Caki2 (cell line): ENCODE results near the gene THOC2. TPM values are rescaled to one million over a fixed set of nuclear protein-coding genes. Genes with fewer than 3 reads are reported as not detected.
"Not testable (repeated sequence)": the region's sequence is repeated elsewhere in the genome, so short reads cannot be mapped to it uniquely, and the experiment has no call there.

Source experiments
- DNase-seq: peaks from one replicate; pipeline ENCODE4 v3.0.0-alpha.2; 2015; ENCODE audit warnings: low read depth
- in situ Hi-C: cut with HindIII; loops from 2 replicates; pipeline ENCODE4 v1.10.0; 2016; ENCODE audit warnings: low sequenced_read_pairs, low pct_unique_long_range_greater_than_20kb, mixed read lengths
- total RNA-seq: library from RNA; depleted of rRNA; stranded (reverse); fragments of >200 nt; shearing (Covaris generic); gene quantifications from 2 replicates; pipeline ENCODE4 v1.2.3, GENCODE V29; 2014; ENCODE audit warnings: low replicate concordance

Gene THOC2
- total RNA-seq, 1 experiment from 2014 or later = 46.4 TPM

DNA sequence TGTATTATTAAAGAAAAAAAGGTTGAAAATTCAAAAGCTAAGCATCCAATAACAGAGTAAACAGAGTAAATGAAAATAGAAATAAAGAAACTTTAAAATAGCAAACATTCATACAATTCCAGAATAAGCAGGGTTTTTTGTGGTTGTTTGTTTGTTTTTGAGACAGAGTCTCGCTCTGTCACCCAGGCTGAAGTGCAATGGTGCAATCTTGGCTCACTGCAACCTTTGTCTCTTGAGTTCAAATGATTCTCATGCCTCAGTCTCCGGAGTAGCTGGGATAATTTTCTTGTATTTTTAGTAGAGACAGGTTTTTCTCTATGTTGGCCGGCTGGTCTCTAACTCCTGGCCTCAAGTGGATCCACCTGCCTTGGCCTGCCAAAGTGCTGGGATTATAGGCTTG, 6.6 kb upstream of the THOC2 start:
- DNase-seq = no peak
- in situ Hi-C loops = no loop called here

DNA sequence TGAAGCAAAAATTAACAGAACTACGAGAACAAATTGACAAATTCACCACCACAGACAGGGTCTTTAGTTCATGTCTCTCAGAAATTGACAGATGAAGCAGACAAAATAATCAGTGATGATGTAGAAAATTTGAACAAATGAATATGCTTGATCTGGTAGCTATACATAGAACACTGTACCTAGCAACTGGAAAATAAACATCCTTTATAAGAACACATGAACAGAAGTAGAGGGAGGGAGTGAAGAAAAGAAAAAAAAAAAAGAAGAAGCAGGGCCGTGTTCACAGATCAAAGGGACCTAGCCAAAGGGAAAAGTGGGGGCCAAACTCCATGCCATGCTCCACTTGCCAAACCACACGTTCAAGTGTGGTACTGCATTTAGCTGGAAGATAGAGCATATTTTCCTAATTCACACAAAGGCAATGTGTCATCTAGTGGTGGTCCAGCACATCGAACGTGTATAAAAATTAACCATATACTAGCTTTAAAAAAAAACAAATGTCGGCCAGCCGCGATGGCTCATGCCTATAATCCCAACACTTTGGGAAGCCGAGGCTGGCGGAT, 5.6 kb upstream of the THOC2 start:
- DNase-seq = peak; percentile 66
- in situ Hi-C loops = no loop called here

DNA sequence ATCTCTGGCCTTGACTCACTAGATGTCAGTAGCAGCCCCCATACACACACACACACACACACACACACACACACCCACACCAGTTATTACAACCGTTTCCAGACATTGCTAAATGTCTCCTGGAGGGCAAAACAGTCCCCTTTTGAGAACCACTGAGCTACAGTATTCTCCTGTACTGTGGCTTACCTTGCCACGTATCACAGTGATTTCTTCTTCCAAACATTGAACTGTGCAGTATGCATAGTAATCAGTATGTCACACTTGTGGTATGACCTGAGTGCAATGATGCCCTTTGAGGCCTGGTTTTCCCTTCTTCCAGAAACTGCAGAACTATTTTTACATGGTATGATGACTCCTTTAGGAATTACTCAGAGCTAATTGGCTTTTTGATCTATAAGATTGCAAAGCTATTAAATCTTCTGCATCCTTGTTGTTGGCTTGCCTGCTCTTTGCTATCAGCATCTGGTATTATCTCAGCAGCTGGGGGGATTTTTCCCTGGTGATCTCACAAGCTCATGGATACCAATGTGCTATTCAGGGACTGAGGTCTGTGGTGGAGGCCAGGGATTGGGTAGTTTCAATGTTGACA, 3.6 kb upstream of the THOC2 start:
- peak; percentile 57 for DNase-seq
- in situ Hi-C loops = no loop called here

DNA sequence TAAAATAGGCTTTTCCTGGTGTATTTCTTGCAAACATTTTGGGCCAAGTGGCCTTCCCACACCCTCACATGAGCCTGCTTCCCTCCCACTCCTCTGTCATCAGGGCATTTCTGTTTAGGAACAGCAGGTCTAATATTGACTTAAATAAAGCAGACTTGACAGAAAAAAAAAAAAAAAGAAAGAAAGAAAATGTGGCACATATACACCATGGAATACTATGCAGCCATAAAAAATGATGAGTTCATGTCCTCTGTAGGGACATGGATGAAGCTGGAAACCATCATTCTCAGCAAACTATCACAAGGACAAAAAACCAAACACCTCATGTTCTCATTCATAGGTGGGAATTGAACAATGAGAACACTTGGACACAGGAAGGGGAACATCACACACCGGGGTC, 2.3 kb upstream of the THOC2 start:
- DNase-seq, in situ Hi-C loops: not testable (repeated sequence)

DNA sequence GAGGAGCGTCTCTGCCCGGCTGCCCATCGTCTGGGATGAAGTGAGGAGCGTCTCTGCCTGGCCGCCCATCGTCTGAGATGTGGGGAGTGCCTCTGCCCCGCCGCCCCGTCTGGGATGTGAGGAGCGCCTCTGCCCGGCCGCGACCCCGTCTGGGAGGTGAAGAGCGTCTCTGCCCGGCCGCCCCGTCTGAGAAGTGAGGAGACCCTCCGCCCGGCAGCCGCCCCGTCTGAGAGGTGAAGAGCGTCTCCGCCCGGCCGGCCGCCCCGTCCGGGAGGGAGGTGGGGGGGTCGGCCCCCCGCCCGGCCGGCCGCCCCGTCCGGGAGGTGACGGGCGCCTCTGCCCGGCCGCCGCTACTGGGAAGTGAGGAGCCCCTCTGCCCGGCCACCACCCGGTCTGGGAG, 1.2 kb upstream of the THOC2 start:
- in situ Hi-C loops, DNase-seq: not testable (repeated sequence)

DNA sequence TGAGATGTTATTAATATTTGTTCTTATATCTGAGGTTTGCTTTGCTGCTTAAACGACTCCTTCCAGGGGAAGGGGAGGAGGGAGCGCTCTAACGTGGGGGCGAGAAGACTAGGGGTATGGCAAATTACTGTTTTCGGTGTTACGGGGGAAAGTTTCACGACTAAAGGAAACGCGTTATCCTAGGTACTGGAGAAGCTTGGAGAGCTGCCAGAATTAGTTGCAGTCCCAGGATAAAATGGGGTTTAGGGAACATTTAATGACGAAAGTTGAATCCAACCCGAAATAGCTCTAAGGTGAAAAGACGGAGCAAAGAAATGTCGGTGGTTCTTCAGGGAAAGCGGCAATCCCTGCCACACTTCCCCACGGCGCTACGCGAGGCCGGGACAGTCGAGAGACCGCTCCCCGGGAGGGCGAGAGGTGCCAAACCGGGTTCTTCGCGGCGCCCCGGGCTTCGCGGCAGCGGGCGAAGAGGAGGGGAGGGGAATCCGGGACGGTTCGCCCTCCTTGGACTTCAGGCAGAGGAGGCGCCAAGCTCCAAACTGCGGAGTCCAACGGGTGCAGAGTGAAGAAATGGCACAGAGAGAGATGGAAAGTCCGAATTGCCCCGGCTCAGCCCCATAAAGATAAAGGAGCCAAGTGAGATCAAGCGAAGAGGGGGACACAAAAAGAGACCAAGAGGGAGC, 724 bp downstream of the THOC2 start:
- in situ Hi-C loops = no loop called here
- peak; percentile 16 for DNase-seq

DNA sequence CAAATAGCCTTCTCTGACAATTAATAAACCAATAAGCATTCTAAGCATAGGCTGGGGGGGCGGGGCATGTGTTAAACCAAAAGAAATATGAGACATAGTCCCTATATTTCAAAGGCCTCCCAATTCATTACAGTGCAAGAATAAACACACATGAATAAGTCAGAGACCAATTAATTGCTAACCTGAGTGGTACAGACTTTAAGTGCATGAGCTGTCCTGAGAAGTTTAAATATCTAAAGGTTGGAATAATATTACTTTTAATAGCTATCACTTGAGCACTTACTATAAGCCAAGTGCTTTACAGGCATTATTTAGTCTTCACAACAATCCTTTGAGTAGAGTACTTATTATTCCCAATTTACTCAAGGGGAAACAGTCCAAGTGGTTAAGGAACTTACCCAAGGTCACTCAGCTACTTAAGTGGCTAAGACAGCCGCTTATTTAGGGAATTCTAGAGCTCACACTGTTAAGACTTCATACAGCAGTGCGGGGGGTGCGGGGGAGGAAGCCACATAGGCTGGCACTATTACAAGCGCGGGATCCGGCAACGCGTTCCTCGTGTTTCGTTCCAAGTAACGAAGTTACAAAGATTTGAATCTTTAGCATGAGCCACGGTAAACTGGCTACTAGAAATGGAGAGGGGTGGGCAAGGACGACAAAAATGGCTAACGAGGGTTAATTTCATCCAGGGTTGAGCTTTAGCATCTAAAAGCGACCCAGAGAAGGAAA, 1.4 kb downstream of the THOC2 start:
- DNase-seq = no peak

DNA sequence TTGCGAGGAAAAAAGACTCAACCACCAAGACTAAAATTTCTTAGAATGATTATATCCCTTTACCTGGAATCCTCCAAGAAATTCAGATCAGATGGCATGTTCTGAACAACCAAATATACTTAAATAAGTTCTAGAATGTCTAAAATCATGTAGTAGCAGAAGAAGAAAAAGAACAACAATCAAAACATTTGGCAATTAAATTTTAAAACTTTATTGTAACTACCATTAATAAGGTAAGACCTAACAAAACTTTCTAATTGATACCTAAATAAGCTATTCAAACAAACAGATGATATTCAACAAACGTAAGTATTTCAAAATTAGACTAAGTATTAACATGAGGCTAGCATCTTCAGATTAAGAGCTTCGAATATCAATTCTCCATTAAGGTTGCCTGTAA, 4.3 kb downstream of the THOC2 start:
- in situ Hi-C loops = no loop called here
- no peak for DNase-seq

More for the DNA sequence above, 1.4 kb downstream of the THOC2 start:
- in situ Hi-C loops = no loop called here

DNA sequence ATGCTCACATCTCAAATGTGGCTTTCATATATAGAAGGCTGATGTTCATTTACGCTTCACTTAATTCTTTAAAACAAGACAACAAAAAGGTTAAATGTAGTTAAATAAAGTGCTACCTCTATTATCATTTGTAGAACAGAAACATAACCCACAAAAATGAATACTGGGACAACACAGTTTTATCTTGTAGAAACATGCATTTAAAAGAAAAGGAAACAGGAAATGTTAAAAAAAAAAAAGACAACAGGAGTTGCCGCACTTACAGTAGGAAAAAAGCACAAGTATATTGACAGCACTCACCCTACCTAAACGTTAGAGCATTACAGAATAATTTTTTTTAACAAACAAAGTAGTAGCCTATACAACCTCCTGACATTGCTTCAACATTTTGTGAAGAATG, 4.8 kb downstream of the THOC2 start:
- in situ Hi-C loops = no loop called here
- no peak for DNase-seq

DNA sequence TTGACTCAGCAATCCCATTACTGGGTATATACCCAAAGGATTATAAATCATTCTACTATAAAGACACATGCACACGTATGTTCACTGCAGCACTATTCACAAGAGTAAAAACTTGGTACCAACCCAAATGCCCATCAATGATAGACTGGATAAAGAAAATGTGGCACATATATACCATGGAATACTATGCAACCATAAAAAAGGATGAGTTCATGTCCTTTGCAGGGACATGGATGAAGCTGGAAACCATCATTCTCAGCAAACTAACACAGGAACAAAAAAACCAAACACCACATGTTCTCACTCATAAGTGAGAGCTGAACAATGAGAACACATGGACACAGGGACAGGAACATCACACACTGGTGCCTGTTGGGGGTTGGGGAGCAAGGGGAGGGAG, 10.7 kb downstream of the THOC2 start:
- not testable (repeated sequence) for DNase-seq

DNA sequence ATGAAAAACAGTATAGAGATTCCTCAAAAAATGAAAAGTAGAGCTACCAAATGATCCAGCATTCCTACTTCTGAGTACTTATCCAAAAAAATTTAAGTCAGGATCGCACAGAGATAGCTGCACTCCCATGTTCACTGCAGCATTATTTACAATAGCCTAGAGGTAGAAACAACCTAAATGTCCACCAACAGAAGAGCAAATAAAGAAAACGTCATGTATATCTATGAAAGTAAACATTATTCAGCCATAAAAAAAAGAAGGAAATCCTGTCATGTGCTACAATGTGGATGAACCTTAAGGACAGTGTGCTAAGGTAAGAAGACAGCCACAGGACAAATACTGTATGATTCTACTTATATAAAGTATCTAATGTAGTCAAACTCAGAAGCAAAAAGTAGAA, 12.4 kb downstream of the THOC2 start:
- in situ Hi-C loops = no loop called here
- DNase-seq = no peak

More for the DNA sequence above, 10.7 kb downstream of the THOC2 start:
- in situ Hi-C loops = not testable (repeated sequence)

DNA sequence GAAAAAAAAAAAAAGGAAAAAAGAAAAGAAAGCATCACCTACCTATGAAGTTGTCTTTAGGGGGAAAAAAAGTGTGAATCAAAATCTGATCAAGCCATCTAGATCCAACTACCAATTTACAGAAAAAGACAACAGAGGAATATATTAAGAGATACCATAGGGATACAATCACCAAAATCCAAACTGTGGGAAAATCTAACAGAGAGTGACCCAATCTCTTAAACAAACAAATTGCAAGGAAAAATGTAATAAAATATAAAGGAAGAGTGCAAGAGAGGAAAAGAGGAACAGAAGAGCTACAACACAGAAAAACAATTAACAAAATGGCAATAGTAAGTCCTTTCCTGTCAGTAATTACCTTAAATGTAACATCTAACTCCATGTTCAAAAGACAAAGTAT, 19.0 kb downstream of the THOC2 start:
- in situ Hi-C loops = no loop called here
- DNase-seq = no peak

DNA sequence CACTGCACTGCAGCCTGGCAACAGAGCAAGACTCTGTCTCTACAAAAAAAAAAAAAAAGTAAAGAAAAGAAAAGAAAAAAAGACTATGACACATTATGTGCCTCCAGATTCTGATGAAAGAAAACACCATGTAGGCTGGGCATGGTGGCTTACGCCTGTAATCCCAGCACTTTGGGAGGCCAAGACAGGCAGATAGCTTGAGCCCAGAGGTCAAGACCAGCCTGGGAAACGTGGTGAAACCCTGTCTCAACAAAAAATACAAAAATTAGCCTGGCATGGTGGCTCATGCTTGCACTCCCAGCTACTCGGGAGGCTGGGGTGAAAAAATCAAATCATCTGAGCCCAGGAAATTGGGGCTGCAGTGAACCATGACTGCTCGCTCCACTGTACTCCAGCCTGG, 19.4 kb downstream of the THOC2 start:
- DNase-seq = peak; percentile 58
- in situ Hi-C loops = no loop called here

DNA sequence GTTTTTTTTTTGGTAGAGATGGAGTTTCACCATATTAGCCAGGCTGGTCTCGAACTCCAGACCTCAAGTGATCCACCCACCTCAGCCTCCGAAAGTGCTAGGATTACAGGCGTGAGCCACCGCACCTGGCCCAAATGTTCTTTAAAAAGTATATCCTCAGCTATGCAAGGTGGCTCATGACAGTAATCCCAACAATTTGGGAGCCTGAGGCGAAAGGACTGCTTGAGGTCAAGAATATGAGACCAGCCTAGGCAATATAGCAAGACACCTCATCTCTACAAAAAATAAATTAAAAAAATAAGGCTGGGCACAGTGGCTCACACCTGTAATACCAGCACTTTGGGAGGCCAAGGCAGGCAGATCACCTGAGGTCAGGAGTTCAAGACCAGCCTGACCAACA, 21.7 kb downstream of the THOC2 start:
- not testable (repeated sequence) for DNase-seq

DNA sequence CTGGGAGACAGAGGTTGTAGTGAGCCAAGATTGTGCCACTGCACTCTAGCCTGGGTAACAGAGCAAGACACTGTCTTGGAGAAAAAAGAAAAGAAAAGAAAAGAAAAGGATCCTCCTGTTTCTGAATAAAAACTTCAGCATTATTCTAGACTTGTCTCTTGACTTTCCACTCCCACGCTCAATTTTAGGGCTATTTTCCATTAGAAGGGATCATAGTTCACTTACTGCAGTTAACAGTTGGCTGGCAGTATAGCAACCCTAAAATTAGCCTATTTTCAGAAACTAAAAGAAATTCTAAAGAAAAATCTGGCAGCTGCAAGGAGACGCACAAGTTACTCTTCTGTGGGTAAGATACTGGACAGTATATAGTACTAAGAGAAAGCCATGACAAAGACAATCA, 28.1 kb downstream of the THOC2 start:
- in situ Hi-C loops = no loop called here
- no peak for DNase-seq

More for the DNA sequence above, 21.7 kb downstream of the THOC2 start:
- in situ Hi-C loops = not testable (repeated sequence)

DNA sequence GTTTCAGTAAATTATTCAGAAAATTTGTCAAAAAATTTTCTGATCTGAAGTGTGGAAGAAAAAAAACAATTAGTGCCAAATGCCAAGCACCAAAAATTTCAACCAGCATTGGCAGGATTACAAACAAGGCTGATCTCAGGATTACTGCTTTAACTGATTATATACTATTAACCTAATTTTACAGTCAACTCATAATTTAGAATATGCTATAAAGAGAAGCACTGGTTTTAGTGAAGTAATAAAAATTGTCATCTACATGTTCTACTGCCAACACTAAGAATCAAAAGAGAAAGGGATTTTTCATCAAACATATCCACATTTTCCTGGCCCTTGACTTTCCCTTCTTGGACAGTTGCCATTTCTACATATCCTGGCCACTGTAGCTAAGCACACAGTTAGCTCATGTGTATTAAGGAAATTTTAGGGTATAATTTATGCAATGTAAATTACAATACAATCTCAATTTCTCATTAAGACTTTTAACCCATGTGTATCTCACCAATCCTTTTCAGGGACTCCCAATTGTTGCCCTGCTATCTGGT, 33.8 kb downstream of the THOC2 start:
- in situ Hi-C loops = no loop called here
- no peak for DNase-seq

DNA sequence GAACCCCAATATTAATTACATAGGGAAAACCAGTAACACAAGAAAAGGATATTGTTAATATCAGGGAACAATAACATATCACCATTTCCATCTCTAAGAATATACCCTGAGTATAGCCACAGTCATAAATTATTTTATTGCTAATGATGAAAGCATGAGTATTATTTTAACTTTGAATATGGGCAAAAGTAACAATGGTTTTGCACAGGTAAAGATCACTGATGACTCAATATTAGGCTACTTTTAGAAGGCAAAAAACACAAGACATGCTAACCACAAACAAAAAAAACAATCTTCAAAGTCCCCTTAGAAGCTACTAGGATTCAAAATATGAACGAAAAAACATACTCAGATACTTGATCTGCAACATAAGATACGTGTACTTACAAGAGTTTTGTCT, 36.5 kb downstream of the THOC2 start:
- in situ Hi-C loops = no loop called here
- DNase-seq = no peak

DNA sequence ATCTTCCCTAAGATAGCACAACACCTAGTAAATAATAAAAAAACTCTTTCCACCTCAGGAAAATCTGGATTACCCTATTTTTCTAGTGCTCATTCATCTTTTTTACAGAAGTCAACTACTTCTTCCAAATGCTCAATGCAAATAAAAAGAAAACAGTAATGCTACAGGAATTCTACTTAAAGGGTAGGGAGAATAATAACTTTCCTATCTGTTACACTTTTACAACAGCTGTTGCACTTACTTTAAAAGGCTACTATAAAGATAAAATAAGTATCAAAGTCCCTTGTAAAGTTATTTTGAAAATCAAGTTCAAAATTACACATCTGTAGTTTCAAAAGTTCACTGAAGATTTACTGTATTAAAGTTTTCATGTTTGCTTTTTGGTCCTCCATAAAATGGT, 37.6 kb downstream of the THOC2 start:
- in situ Hi-C loops = no loop called here
- no peak for DNase-seq

DNA sequence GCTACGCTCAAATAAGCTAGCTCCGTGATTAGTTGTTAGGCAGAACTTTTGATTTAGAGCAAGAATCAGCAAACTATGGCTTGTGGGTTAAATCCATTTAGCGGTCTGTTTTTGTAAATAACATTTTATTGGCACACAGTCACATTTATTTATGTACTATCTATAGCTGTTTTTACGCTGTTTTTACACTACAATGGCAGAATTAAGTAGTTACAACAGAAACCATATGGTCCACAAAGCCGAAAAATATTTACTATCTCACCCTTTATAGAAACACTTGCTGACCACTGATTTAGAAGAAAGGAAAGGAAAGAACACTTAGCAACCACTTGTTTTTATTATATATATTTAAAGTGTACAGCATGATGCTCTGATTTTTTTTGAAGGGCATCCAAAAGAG, 41.1 kb downstream of the THOC2 start:
- no peak for DNase-seq
- in situ Hi-C loops = no loop called here
